ENCODE results near the gene EML6. TPM values are rescaled to one million over a fixed set of nuclear protein-coding genes. Genes with fewer than 3 reads are reported as not detected.

The EML6 gene
- polyA plus RNA-seq, 1 of the 3 experiments (the other 2 are of a cell fraction) = 1.1 TPM

DNA sequence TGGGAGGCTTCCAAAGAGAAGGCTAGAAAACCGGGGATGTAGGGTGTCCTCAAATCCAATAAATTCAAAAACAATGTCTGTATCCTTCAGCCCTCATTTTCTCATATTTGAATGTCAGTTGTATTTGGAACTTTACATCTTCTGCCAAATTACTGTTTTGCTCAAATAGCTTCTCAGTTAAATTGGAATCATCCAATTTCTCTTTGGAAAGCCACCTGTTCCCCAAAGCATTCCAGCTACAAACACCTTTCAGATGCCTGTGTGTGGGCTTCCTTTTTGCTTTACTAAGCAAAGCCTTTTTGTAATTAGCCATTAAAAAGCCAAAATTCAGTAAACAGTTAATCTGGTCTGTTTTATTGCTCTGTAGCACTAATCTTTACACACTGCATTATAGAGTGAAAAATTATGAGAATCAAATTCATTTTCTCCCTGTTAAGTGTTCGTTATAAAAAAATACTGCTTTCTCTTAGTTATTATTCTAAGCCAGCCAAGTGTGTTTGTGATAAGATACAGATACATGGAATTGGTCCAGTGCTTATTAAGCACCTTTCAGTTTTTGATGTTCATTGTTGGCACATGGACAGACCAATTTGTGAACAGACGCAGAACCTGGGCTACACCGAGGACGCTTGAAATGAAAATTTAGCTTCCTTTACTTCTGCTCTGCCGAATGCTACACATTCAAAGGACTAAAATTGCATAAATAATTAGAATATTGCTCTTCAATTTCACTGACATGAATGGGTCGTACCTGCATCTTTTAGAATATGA is 175.2 kb downstream of the EML6 start:
- no peak overlapping the region for H3K9ac ChIP-seq
- no peaks in the 10 kb centered on the region for H3K27me3 ChIP-seq (ENCODE audit: insufficient read depth)
- no peaks in the 10 kb centered on the region for H3K36me3 ChIP-seq (replicated peaks in 1 of 2; ENCODE audit: control insufficient read depth in 1 of 2, insufficient read depth in 2 of 2, low read length in 1 of 2)
- H3K9me3 ChIP-seq = no peaks in the 10 kb centered on the region
- H3K4me3 ChIP-seq (ENCODE audit: low read depth in 2 of 2, low read length in 1 of 2) = no peak overlapping the region
- peaks cover 6 to 9% of the 10 kb centered on the region in 2 experiments; a peak in 2 of 4 replicates for H3K4me1 ChIP-seq (ENCODE audit: control insufficient read depth in 1 of 2, insufficient read depth in 2 of 2, low read depth in 1 of 2, low read length in 1 of 2)
- H3K79me2 ChIP-seq (ENCODE audit: insufficient read depth) = no peaks in the 10 kb centered on the region
- 83% methylated on average over 7 of the region's 7 CpGs for WGBS (ENCODE audit: low lambda C conversion rate)
- peaks cover 11% of the 10 kb centered on the region for H3F3A ChIP-seq (replicated peaks; ENCODE audit: insufficient read depth)
- TF ChIP-seq FOXJ3 (CRISPR knock-in tag; IDR thresholded peaks at IDR 0.05) = no peak
- no peak for TF ChIP-seq SIN3A (IDR thresholded peaks at IDR 0.05; ENCODE audit: borderline replicate concordance, low read depth, low read length)
- no peak for TF ChIP-seq ELF1 (IDR thresholded peaks at IDR 0.05)
- TF ChIP-seq, protein P1, sequence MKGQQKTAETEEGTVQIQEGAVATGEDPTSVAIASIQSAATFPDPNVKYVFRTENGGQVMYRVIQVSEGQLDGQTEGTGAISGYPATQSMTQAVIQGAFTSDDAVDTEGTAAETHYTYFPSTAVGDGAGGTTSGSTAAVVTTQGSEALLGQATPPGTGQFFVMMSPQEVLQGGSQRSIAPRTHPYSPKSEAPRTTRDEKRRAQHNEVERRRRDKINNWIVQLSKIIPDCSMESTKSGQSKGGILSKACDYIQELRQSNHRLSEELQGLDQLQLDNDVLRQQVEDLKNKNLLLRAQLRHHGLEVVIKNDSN (IDR thresholded peaks at IDR 0.05; ENCODE audit: borderline replicate concordance, low read depth) = no peak
- TF ChIP-seq NFIC (IDR thresholded peaks at IDR 0.05; ENCODE audit: borderline replicate concordance) = no peak
- DNase-seq = no peak
- ChIA-PET CTCF (interaction anchor here (0.6 to 3.7 kb wide), 14 partner anchors 8 to 796 kb away, joined by 3 to 35 read pairs (median 4); no protein-coding TSS in a partner anchor), POLR2A (no interaction called here)
- no peak overlapping the region for H3K27ac ChIP-seq (ENCODE audit: low read depth in 2 of 2, low read length in 1 of 2)
- no peak overlapping the region for H3K4me2 ChIP-seq
- no peak overlapping the region for H2AFZ ChIP-seq (ENCODE audit: low read depth)
- H3K9me2 ChIP-seq = no peaks in the 10 kb centered on the region
- no peaks in the 10 kb centered on the region for H4K20me1 ChIP-seq (ENCODE audit: insufficient read depth)

DNA sequence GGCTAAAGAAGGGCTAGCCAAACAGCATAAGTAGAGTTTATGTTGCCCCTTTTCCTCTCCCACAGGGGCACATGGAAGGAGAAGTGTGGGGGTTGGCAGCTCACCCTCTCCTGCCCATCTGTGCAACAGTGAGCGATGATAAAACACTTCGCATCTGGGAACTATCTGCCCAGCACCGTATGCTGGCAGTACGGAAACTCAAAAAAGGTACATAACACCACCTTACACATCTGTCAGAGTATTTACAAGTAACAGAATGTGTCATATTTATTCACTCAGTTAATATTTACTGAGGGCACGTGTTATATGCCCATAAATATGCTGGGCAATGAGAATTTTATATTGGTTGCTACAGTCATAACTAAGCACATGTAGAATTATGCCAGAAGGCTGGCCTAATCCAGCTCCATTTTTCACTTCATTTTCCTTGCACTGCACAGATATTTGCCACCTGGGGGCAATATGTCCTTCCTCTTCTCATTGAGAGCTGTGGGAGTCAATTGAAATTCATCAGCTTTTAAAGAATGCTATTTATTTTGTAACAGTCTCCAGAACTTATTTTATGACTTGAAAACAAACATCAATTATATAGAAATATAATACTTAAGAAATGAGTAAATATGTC is 176.2 kb downstream of the EML6 start:
- Histone ChIP-seq H3K79me2 (ENCODE audit: insufficient read depth) (no peaks in the 10 kb centered on the region), H3K27ac (ENCODE audit: low read depth in 2 of 2, low read length in 1 of 2) (no peak overlapping the region), H3K9me3 (no peaks in the 10 kb centered on the region), H3K27me3 (ENCODE audit: insufficient read depth) (no peaks in the 10 kb centered on the region), H3K9ac (no peak overlapping the region), H4K20me1 (ENCODE audit: insufficient read depth) (no peaks in the 10 kb centered on the region), H3K4me1 (ENCODE audit: control insufficient read depth in 1 of 2, insufficient read depth in 2 of 2, low read depth in 1 of 2, low read length in 1 of 2) (peaks cover 13 to 14% of the 10 kb centered on the region in 2 experiments), H3F3A (replicated peaks; ENCODE audit: insufficient read depth) (peaks cover 19% of the 10 kb centered on the region), H3K36me3 (replicated peaks in 1 of 2; ENCODE audit: control insufficient read depth in 1 of 2, insufficient read depth in 2 of 2, low read length in 1 of 2) (no peaks in the 10 kb centered on the region), H2AFZ (ENCODE audit: low read depth) (no peak overlapping the region), H3K9me2 (no peaks in the 10 kb centered on the region), H3K4me3 (ENCODE audit: low read depth in 2 of 2, low read length in 1 of 2) (no peak overlapping the region), H3K4me2 (no peak overlapping the region)
- peak; percentile 27 for DNase-seq
- WGBS (ENCODE audit: low lambda C conversion rate) = 74% methylated on average over 5 of the region's 5 CpGs
- POLR2A ChIA-PET = no interaction called here
- TF ChIP-seq EP300 (IDR thresholded peaks at IDR 0.05; ENCODE audit: borderline replicate concordance in 1 of 2, low read depth in 1 of 2, low read length in 1 of 2) (no peak), SIN3A (IDR thresholded peaks at IDR 0.05; ENCODE audit: borderline replicate concordance, low read depth, low read length) (no peak), YY1 (IDR thresholded peaks at IDR 0.05; ENCODE audit: low read depth) (no peak), MEF2A (IDR thresholded peaks at IDR 0.05; ENCODE audit: borderline replicate concordance, low read depth) (no peak), RAD21 (IDR thresholded peaks at IDR 0.05; ENCODE audit: low read length) (peak; percentile 74), SMC3 (IDR thresholded peaks at IDR 0.05; ENCODE audit: low read depth, low read length) (peak; percentile 69), FOSL2 (IDR thresholded peaks at IDR 0.05; ENCODE audit: borderline replicate concordance, low read depth) (no peak), GATA2 (CRISPR knock-in tag; IDR thresholded peaks at IDR 0.05) (no peak), JUND (IDR thresholded peaks at IDR 0.05) (no peak)
- TF ChIP-seq, protein P2, sequence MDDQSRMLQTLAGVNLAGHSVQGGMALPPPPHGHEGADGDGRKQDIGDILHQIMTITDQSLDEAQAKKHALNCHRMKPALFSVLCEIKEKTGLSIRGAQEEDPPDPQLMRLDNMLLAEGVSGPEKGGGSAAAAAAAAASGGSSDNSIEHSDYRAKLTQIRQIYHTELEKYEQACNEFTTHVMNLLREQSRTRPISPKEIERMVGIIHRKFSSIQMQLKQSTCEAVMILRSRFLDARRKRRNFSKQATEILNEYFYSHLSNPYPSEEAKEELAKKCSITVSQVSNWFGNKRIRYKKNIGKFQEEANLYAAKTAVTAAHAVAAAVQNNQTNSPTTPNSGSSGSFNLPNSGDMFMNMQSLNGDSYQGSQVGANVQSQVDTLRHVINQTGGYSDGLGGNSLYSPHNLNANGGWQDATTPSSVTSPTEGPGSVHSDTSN (IDR thresholded peaks at IDR 0.05) = no peak
- TF ChIP-seq, protein P3, sequence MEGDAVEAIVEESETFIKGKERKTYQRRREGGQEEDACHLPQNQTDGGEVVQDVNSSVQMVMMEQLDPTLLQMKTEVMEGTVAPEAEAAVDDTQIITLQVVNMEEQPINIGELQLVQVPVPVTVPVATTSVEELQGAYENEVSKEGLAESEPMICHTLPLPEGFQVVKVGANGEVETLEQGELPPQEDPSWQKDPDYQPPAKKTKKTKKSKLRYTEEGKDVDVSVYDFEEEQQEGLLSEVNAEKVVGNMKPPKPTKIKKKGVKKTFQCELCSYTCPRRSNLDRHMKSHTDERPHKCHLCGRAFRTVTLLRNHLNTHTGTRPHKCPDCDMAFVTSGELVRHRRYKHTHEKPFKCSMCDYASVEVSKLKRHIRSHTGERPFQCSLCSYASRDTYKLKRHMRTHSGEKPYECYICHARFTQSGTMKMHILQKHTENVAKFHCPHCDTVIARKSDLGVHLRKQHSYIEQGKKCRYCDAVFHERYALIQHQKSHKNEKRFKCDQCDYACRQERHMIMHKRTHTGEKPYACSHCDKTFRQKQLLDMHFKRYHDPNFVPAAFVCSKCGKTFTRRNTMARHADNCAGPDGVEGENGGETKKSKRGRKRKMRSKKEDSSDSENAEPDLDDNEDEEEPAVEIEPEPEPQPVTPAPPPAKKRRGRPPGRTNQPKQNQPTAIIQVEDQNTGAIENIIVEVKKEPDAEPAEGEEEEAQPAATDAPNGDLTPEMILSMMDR (IDR thresholded peaks at IDR 0.05) = peak; percentile 76
- CTCF ChIA-PET = interaction anchor here (0.6 to 3.7 kb wide), 26 partner anchors 8 to 797 kb away, joined by 3 to 35 read pairs (median 4); no protein-coding TSS in a partner anchor

All from SK-N-SH (cell line).